ENCODE results near the gene ALG14.

- TF ChIP-seq POLR2A (IDR thresholded peaks at IDR 0.05) (no peak), CTCF (IDR thresholded peaks at IDR 0.05) (no peak)
These were observed 83.4 kb downstream of the ALG14 start for GRCh38 chr1:94989398-94989797.

All from Peyer's patch (tissue), 4 donors.